Ishikawa (cell line): ENCODE measurements around the gene INPP4B.

Experiments
- CEBPB ChIP-seq: IDR thresholded peaks from 2 replicates; pipeline ENCODE4 v1.6.1; 2012
- CREB1 ChIP-seq: IDR thresholded peaks from 2 replicates; pipeline ENCODE4 v1.6.1; 2012; ENCODE audit warnings: low read depth
- EGR1 ChIP-seq: IDR thresholded peaks from 2 replicates; pipeline ENCODE4 v1.6.1; 2012
- EP300 ChIP-seq: IDR thresholded peaks from 2 replicates; pipeline ENCODE4 v1.6.1; 2012; ENCODE audit warnings: borderline replicate concordance
- FOXM1 ChIP-seq: IDR thresholded peaks from 2 replicates; pipeline ENCODE4 v1.6.1; 2012; ENCODE audit warnings: low read depth, borderline replicate concordance
- NFIC ChIP-seq: IDR thresholded peaks from 2 replicates; pipeline ENCODE4 v1.6.1; 2012
- RAD21 ChIP-seq: IDR thresholded peaks from 2 replicates; pipeline ENCODE4 v1.6.1; 2012; ENCODE audit warnings: low read depth
- TAF1 ChIP-seq: IDR thresholded peaks from 2 replicates; pipeline ENCODE4 v1.6.1; 2012; ENCODE audit warnings: low read depth, mild to moderate bottlenecking
- TCF12 ChIP-seq: IDR thresholded peaks from 2 replicates; pipeline ENCODE4 v1.6.1; 2012; ENCODE audit warnings: low read depth
- TEAD4 ChIP-seq: IDR thresholded peaks from 2 replicates; pipeline ENCODE4 v1.6.1; 2012
- YY1 ChIP-seq: IDR thresholded peaks from 2 replicates; pipeline ENCODE4 v1.6.1; 2012; ENCODE audit warnings: low read depth
- ZBTB7A ChIP-seq: IDR thresholded peaks from 2 replicates; pipeline ENCODE4 v1.6.1; 2012; ENCODE audit warnings: low read depth
- TF ChIP-seq, protein P1 (sequence below): IDR thresholded peaks from 2 replicates; pipeline ENCODE4 v1.6.1; 2012; ENCODE audit warnings: low read depth, mild to moderate bottlenecking
- TF ChIP-seq, protein P2 (sequence below): IDR thresholded peaks from 2 replicates; pipeline ENCODE4 v1.6.1; 2012
- TF ChIP-seq, protein P3 (sequence below): IDR thresholded peaks from 2 replicates; pipeline ENCODE4 v1.6.1; 2012

The INPP4B gene

DNA sequence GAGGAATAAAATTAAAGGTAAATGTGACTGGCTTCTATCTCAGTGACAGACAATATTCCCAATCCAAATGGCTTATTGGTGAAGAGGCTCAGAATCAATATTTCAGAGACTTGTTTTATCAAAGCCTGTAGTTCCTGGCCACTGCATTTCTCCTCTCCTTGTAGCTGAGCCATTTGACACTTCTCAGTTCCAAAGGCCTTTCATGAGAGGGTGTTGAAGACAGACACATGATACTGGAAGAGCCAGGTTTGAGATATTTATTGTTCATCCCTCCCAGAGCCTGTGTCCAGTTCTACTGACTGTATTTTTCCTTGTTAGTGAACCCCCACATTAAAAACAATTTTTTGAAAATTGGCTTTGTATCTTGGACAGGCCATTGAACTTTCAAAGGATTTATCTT is 12.9 kb upstream of the INPP4B start:
- TF ChIP-seq EGR1 (no peak), NFIC (no peak), CEBPB (no peak), CREB1 (no peak), YY1 (no peak), RAD21 (no peak), TAF1 (no peak), ZBTB7A (no peak), FOXM1 (no peak), TCF12 (no peak), EP300 (no peak), TEAD4 (no peak)
- TF ChIP-seq, protein P1, sequence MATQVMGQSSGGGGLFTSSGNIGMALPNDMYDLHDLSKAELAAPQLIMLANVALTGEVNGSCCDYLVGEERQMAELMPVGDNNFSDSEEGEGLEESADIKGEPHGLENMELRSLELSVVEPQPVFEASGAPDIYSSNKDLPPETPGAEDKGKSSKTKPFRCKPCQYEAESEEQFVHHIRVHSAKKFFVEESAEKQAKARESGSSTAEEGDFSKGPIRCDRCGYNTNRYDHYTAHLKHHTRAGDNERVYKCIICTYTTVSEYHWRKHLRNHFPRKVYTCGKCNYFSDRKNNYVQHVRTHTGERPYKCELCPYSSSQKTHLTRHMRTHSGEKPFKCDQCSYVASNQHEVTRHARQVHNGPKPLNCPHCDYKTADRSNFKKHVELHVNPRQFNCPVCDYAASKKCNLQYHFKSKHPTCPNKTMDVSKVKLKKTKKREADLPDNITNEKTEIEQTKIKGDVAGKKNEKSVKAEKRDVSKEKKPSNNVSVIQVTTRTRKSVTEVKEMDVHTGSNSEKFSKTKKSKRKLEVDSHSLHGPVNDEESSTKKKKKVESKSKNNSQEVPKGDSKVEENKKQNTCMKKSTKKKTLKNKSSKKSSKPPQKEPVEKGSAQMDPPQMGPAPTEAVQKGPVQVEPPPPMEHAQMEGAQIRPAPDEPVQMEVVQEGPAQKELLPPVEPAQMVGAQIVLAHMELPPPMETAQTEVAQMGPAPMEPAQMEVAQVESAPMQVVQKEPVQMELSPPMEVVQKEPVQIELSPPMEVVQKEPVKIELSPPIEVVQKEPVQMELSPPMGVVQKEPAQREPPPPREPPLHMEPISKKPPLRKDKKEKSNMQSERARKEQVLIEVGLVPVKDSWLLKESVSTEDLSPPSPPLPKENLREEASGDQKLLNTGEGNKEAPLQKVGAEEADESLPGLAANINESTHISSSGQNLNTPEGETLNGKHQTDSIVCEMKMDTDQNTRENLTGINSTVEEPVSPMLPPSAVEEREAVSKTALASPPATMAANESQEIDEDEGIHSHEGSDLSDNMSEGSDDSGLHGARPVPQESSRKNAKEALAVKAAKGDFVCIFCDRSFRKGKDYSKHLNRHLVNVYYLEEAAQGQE: no peak
- TF ChIP-seq, protein P2, sequence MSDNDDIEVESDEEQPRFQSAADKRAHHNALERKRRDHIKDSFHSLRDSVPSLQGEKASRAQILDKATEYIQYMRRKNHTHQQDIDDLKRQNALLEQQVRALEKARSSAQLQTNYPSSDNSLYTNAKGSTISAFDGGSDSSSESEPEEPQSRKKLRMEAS: no peak
- TF ChIP-seq, protein P3, sequence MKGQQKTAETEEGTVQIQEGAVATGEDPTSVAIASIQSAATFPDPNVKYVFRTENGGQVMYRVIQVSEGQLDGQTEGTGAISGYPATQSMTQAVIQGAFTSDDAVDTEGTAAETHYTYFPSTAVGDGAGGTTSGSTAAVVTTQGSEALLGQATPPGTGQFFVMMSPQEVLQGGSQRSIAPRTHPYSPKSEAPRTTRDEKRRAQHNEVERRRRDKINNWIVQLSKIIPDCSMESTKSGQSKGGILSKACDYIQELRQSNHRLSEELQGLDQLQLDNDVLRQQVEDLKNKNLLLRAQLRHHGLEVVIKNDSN: no peak

DNA sequence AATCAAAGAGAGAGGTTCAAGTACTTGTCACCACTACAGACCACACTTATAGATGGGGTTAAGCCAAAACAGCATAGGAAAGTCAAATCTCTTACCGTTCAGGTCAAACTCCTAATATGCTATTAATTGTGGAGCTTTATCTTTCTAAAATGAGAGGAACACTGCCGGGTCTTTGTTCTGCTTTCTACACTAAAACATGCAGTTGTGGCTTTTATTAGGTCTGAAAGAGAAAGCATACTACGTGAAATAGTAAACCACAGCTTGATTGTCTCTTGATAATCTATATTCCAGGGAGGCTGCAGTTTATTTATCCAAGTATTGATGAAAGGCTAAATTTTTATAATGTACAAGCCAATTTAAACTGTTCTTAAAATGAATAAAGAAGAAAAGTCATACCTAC is 12.3 kb upstream of the INPP4B start:
- TF ChIP-seq, protein P2: no peak
- TF ChIP-seq CEBPB: no peak
- TF ChIP-seq EP300: no peak

DNA sequence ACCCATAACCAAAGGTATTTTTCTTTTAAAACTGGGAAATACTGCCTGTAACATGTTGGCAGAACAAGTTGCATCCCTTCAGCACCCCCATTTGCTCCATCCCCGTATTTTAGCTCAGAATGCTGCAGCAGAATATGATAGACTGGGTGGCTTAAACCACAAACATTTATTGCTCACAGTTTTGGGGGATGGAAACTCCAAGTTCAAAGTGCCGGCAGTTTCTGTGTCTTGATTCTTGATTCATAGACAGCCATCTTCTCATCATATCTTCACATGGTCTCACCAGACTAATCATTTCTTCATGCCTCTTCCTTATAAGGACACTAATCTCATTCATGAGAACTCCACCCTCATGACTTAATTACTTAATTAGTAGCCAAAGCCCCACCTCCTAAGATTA is 10.5 kb upstream of the INPP4B start:
- TF ChIP-seq FOXM1: no peak
- no peak for TF ChIP-seq ZBTB7A
- TF ChIP-seq, protein P1: no peak
- TF ChIP-seq EGR1: no peak
- TF ChIP-seq RAD21: no peak
- no peak for TF ChIP-seq CREB1
- TF ChIP-seq EP300: no peak

DNA sequence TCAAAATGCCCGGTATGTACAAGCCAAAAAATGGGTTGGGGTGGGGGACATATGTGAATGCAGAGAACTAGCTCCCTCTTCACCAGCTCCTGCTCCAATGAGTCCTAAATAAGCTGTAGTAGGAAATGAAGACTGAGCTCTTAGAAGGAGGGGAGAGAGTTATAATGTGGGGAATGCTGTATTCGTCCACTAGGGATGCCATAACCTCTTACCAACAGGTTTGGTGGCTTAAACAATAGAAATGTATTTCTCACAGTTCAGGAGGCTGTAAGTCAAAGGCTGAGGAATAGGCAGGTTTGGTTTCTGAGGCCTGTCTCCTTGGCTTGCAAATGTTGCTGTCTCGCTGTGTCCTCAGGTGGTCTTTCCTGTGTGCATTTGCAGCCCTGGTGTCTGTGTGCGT is 4.4 kb upstream of the INPP4B start:
- TF ChIP-seq, protein P1: no peak
- no peak for TF ChIP-seq TCF12
- peak; percentile 43 for TF ChIP-seq RAD21
- TF ChIP-seq, protein P2: no peak

DNA sequence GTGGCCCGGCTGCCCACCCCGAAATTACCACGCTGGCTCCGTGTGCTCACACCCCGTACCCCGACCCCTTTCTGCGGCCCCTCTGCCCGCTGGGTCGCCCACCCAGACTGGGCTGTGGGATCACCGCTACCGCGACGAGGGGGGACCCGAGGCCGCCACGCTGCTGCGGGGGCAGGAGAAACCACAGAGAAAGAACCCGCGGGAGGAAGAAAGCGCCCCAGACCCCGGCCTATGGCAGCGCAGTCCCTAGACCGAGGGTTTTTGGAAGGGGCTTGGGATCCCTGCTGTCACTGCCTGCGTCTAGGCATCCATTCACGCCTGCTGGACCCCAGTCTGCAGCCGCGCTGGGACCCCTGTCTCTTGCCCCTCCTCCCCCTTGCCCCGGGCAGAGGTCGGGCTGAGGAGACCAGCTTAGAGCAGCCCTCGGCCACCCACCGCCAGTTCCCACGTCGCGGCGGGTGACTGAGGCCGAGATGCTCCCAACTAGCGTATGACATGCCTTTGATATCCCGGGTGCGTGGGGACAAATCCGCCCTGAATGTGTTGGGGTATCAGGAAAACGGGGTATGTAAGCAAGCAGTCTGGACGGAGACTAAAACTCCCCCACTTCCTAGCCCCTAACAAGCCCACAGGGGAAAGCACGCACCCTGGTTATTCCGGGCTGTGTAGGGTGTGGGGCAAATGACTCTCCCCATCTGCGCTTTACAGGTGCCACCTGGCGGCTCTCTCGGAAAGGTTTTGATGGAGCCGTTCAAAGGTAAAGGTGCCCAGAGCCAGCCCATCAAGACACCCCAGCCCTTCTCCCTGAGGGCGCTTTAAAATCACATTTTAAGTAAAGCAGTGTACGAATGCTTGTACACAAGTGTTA is 862 bp upstream of the INPP4B start:
- TF ChIP-seq, protein P2: peak; percentile 44; the same call in 1 of the 2 replicates
- TF ChIP-seq ZBTB7A (peak; percentile 94), CEBPB (no peak), RAD21 (peak; percentile 94), YY1 (no peak), CREB1 (no peak)
- TF ChIP-seq, protein P3: no peak
